IMR-90 (cell line): ENCODE data around the gene BMAL2. TPM values are rescaled to one million over a fixed set of nuclear protein-coding genes. Genes with fewer than 3 reads are reported as not detected.
A peak's percentile ranks its signal among the peaks of the same experiment; 100 is the strongest.

ENCODE experiments used
- ATAC-seq: fragments of 200-7000 bp; cut with Tn5 transposase; 2 replicates; pipeline ENCODE4 v1.9.1; 2020; ENCODE audit warnings: low read depth, mild to moderate bottlenecking, moderate library complexity
- BruUV-seq: library from RNA; stranded (reverse); fragments of 400-500 nt; replicated peaks from 2 replicates; lab custom pipeline; 2021; lab: Mats Ljungman, UMichigan
- CTCF ChIA-PET: fragments of 300-600 bp; formaldehyde crosslinking; extraction: SDS; loops from one replicate; lab custom pipeline; 2021; ENCODE audit warnings: antibody characterized with exemption; lab: Yijun Ruan, JAX
- POLR2A ChIA-PET: fragments of 300-600 bp; sonication (Branson Sonifier 250); formaldehyde crosslinking; loops from one replicate; lab custom pipeline; 2022; ENCODE audit warnings: antibody characterized with exemption; ENCODE audit not compliant: unreplicated experiment; lab: Charles Lee
- DNase-seq: peaks from one replicate; pipeline ENCODE4 v3.0.0; 2013
- H2AFZ ChIP-seq: replicated peaks from 2 replicates; pipeline ENCODE3; 2013; ENCODE audit warnings: low read length, mild to moderate bottlenecking; ENCODE audit not compliant: poor library complexity
- H2AK5ac ChIP-seq: 2 replicates; pipeline ENCODE4 v1.6.1; 2013; ENCODE audit warnings: low read depth, low read length, inconsistent platforms
- H2AK9ac ChIP-seq: replicated peaks from 2 replicates; pipeline ENCODE3; 2013; ENCODE audit warnings: mild to moderate bottlenecking, low read depth, low read length, moderate library complexity; ENCODE audit not compliant: poor library complexity
- H2BK120ac ChIP-seq: 2 replicates; pipeline ENCODE4 v1.6.1; 2013; ENCODE audit warnings: low read depth, low read length, inconsistent platforms
- H2BK15ac ChIP-seq: 3 replicates; pipeline ENCODE4 v1.6.1; 2013; ENCODE audit warnings: low read depth, low read length, inconsistent platforms
- H2BK20ac ChIP-seq: 2 replicates; pipeline ENCODE4 v1.6.1; 2013; ENCODE audit warnings: low read depth, mild to moderate bottlenecking, inconsistent platforms, low read length, moderate library complexity
- H2BK5ac ChIP-seq: 2 replicates; pipeline ENCODE4 v1.6.1; 2013; ENCODE audit warnings: mild to moderate bottlenecking, low read depth, low read length, inconsistent platforms; ENCODE audit not compliant: poor library complexity, severe bottlenecking
- H3K14ac ChIP-seq: replicated peaks from 2 replicates; pipeline ENCODE4 v1.6.1; 2013; ENCODE audit warnings: low read depth, low read length, inconsistent platforms
- H3K18ac ChIP-seq: 2 replicates; pipeline ENCODE4 v1.6.1; 2013; ENCODE audit warnings: low read depth, low read length, control low read depth
- H3K23ac ChIP-seq: 2 replicates; pipeline ENCODE4 v1.6.1; 2013; ENCODE audit warnings: low read depth, low read length, inconsistent platforms
- H3K27ac ChIP-seq: 2 replicates; pipeline ENCODE4 v1.5.1; 2013; ENCODE audit warnings: mild to moderate bottlenecking, control low read depth, low read length; ENCODE audit not compliant: insufficient read depth
- H3K27me3 ChIP-seq: 2 replicates; pipeline ENCODE4 v1.6.1; 2013; ENCODE audit warnings: low read length; ENCODE audit not compliant: control insufficient read depth, insufficient read depth
- H3K36me3 ChIP-seq: 2 replicates; pipeline ENCODE4 v1.6.1; 2013; ENCODE audit warnings: low read length, mixed read lengths; ENCODE audit not compliant: control insufficient read depth, insufficient read depth
- H3K4ac ChIP-seq: 2 replicates; pipeline ENCODE4 v1.6.1; 2013; ENCODE audit warnings: low read depth, low read length, inconsistent platforms
- H3K4me1 ChIP-seq: 2 replicates; pipeline ENCODE4 v1.6.1; 2013; ENCODE audit warnings: low read length, mixed read lengths; ENCODE audit not compliant: control insufficient read depth, insufficient read depth
- H3K4me2 ChIP-seq: 2 replicates; pipeline ENCODE4 v1.6.1; 2013; ENCODE audit warnings: low read depth, mild to moderate bottlenecking, control low read depth, low read length, moderate library complexity
- H3K4me3 ChIP-seq: 2 replicates; pipeline ENCODE4 v1.5.1; 2013; ENCODE audit warnings: low read depth, mild to moderate bottlenecking, control low read depth, low read length, moderate library complexity; ENCODE audit not compliant: insufficient read depth
- H3K56ac ChIP-seq: 2 replicates; pipeline ENCODE4 v1.6.1; 2013; ENCODE audit warnings: low read length, inconsistent platforms; ENCODE audit not compliant: insufficient read depth; ENCODE audit errors: extremely low read depth
- H3K79me1 ChIP-seq, 2 experiments: 2 replicates each; pipeline ENCODE4 v1.6.1; 2013; ENCODE audit warnings: low read length in 2 of 2, inconsistent platforms in 1 of 2, low read depth in 1 of 2
- H3K9ac ChIP-seq: 2 replicates; pipeline ENCODE4 v1.6.1; 2013; ENCODE audit warnings: low read depth, low read length, control low read depth
- H3K9me1 ChIP-seq: 2 replicates; pipeline ENCODE4 v1.6.1; 2013; ENCODE audit warnings: low read length, inconsistent platforms; ENCODE audit not compliant: insufficient read depth
- H3K9me3 ChIP-seq: 2 replicates; pipeline ENCODE4 v1.6.1; 2013; ENCODE audit warnings: low read length; ENCODE audit not compliant: control insufficient read depth, insufficient read depth
- H4K20me1 ChIP-seq: 2 replicates; pipeline ENCODE4 v1.6.1; 2013; ENCODE audit warnings: low read length, inconsistent platforms; ENCODE audit not compliant: insufficient read depth
- H4K5ac ChIP-seq: 2 replicates; pipeline ENCODE4 v1.6.1; 2013; ENCODE audit warnings: mild to moderate bottlenecking, low read depth, low read length, control low read depth
- H4K8ac ChIP-seq, 2 experiments: 2 replicates each; pipeline ENCODE4 v1.6.1; 2013; ENCODE audit warnings: low read depth in 2 of 2, low read length in 2 of 2, control low read depth in 1 of 2, inconsistent platforms in 1 of 2
- H4K91ac ChIP-seq: 2 replicates; pipeline ENCODE4 v1.6.1; 2013; ENCODE audit warnings: low read depth, low read length, inconsistent platforms; ENCODE audit not compliant: insufficient read depth
- CEBPB ChIP-seq: IDR thresholded peaks from 2 replicates; pipeline ENCODE4 v1.6.1; 2012; ENCODE audit warnings: low read depth, low read length, improper control_type of control experiment
- FOS ChIP-seq: fragments of 150-350 bp; IDR thresholded peaks from 2 replicates; pipeline ENCODE4 v1.6.1; 2016; ENCODE audit warnings: low read depth, low read length
- MAFK ChIP-seq: IDR thresholded peaks from 2 replicates; pipeline ENCODE4 v1.6.1; 2012; ENCODE audit warnings: low read depth, low read length, improper control_type of control experiment
- POLR2A ChIP-seq: IDR thresholded peaks from 2 replicates; pipeline ENCODE4 v1.6.1; 2012; ENCODE audit warnings: mild to moderate bottlenecking, low read depth, low read length
- WGBS, 2 experiments: methylation state at CpG; one replicate each; pipeline versions ENCODE4 v1.1.5 to v1.1.7; 2013; ENCODE audit warnings: missing lambda C conversion rate in 2 of 2; ENCODE audit not compliant: insufficient read length in 1 of 2; ENCODE audit errors: extremely low coverage in 2 of 2; 5-methylcytosine and 5-hydroxymethylcytosine counted together
- dilution Hi-C: fragments of 300-500 bp; cut with HindIII; formaldehyde crosslinking; loops from one replicate; pipeline ENCODE4 v1.14.3; 2018; ENCODE audit warnings: low sequenced_read_pairs; ENCODE audit not compliant: unreplicated experiment
- in situ Hi-C: fragments of 300-500 bp; cut with MboI; formaldehyde crosslinking; loops from 3 replicates; pipeline ENCODE4 v1.14.3; 2019; ENCODE audit warnings: low sequenced_read_pairs, inconsistent platforms, mixed read lengths
- intact Hi-C: fragments of 100-400 bp; cut with micrococcal nuclease; formaldehyde crosslinking; loops from 2 replicates; pipeline ENCODE4 v1.10.0; 2022
- polyA plus RNA-seq, 3 experiments: library from polyadenylated mRNA; depleted of rRNA; stranded (reverse); fragments of >200 nt; gene quantifications; 2 replicates each; pipeline ENCODE4 v1.2.3, GENCODE V29; 2012; ENCODE audit warnings: low replicate concordance in 1 of 3
- total RNA-seq: library from RNA; depleted of rRNA; stranded (reverse); fragments of >200 nt; gene quantifications from 2 replicates; pipeline ENCODE4 v1.2.3, GENCODE V29; 2012

BMAL2 gene
- total and polyA plus RNA-seq, 2 of the 4 experiments (the other 2 are of a cell fraction), result 11.0 to 57.0 TPM

DNA sequence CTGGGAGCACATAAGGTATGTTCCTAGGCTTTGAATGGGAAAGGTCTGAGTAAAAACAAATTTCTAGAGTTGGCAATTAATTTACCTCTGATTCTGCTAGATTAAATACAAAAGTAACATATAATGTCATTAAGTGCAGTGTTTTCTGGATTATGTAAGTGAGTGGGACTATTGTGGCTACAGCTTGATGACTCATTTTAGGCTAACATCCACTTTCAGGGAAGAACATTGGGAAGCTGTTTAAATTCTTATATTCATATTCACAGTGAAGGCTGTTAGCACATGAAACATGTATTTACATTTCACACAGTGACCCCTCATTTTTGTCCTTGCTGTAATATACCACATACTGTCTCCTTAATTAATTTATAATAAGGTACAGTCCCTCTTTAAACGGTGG is 13.2 kb upstream of the BMAL2 start:
- no peak overlapping the region for H3K23ac ChIP-seq
- no peak overlapping the region for H4K8ac ChIP-seq
- peaks cover 0 to 5% of the 10 kb centered on the region in 2 experiments; a peak in 1 of 4 replicates for H3K79me1 ChIP-seq
- in situ Hi-C loops, result no loop called here
- no peak overlapping the region for H3K14ac ChIP-seq
- peaks cover 5% of the 10 kb centered on the region for H3K9me1 ChIP-seq
- no peaks in the 10 kb centered on the region for H3K27me3 ChIP-seq
- H2BK20ac ChIP-seq, result no peak overlapping the region
- H3K36me3 ChIP-seq, result peaks cover 7% of the 10 kb centered on the region
- ChIA-PET CTCF (interaction anchor here (0.6 to 1.4 kb wide), 2 partner anchors 13 to 85 kb away, joined by 4 to 5 read pairs; no protein-coding TSS in a partner anchor), POLR2A (interaction anchor here (0.5 kb wide), 1 partner anchor 13 kb away, joined by 4 read pairs; no protein-coding TSS in a partner anchor)
- no peak overlapping the region for H3K4me3 ChIP-seq
- ATAC-seq, result peak; percentile 80
- no peak overlapping the region for H3K56ac ChIP-seq
- intact Hi-C loops, result loop anchor here (2.0 to 5.0 kb wide), 2 partner anchors 63 to 383 kb away; no protein-coding TSS in a partner anchor
- dilution Hi-C loops, result no loop called here
- H2BK5ac ChIP-seq, result peak overlapping the region; percentile 61
- H2AK9ac ChIP-seq, result no peak overlapping the region
- no peak overlapping the region for H2BK120ac ChIP-seq
- H4K20me1 ChIP-seq, result peaks cover 5% of the 10 kb centered on the region; the same call in 1 of the 2 replicates
- H3K4me2 ChIP-seq, result no peak overlapping the region
- H3K27ac ChIP-seq, result no peak overlapping the region
- peaks cover 7% of the 10 kb centered on the region for H3K4me1 ChIP-seq
- DNase-seq, result peak; percentile 89
- no CpG with 5 or more reads among the region's 1 CpG for WGBS, 2 experiments
- no peak overlapping the region for H2AK5ac ChIP-seq
- H3K9me3 ChIP-seq, result no peaks in the 10 kb centered on the region
- no TSS peak for BruUV-seq
- H2BK15ac ChIP-seq, result no peak overlapping the region
- H3K9ac ChIP-seq, result no peak overlapping the region
- no peak overlapping the region for H3K4ac ChIP-seq
- H3K18ac ChIP-seq, result no peak overlapping the region
- H4K5ac ChIP-seq, result no peak overlapping the region
- no peak overlapping the region for H2AFZ ChIP-seq
- no peak for TF ChIP-seq MAFK
- TF ChIP-seq POLR2A, result no peak
- TF ChIP-seq FOS, result peak; percentile 91
- TF ChIP-seq CEBPB, result peak; percentile 37; the same call in 1 of the 2 replicates
- no peak overlapping the region for H4K91ac ChIP-seq
